Measurements from ENCODE around the gene SNTG2.

The SNTG2 gene

GRCh38 chr2:929011-929735 is 21.5 kb upstream of the SNTG2 start:
- Histone ChIP-seq H3K4me3 (ENCODE audit: low read length) (no peak overlapping the region), H3K9me3 (ENCODE audit: control insufficient read depth, low read depth, low read length) (no peaks in the 10 kb centered on the region), H3K4me1 (ENCODE audit: control insufficient read depth, low read depth, low read length) (peaks cover 24% of the 10 kb centered on the region), H3K27ac (ENCODE audit: low read length) (no peak overlapping the region), H3K36me3 (ENCODE audit: control insufficient read depth, low read depth, low read length) (no peaks in the 10 kb centered on the region), H3K9ac (ENCODE audit: low read length) (no peak overlapping the region), H3K27me3 (ENCODE audit: control insufficient read depth, insufficient read depth, low read length) (peaks cover 7% of the 10 kb centered on the region)

- Histone ChIP-seq H3K36me3 (ENCODE audit: control insufficient read depth, low read depth, low read length) (no peaks in the 10 kb centered on the region), H3K4me1 (ENCODE audit: control insufficient read depth, low read depth, low read length) (peaks cover 16% of the 10 kb centered on the region), H3K4me3 (ENCODE audit: low read length) (no peak overlapping the region), H3K9me3 (ENCODE audit: control insufficient read depth, low read depth, low read length) (no peaks in the 10 kb centered on the region), H3K27me3 (ENCODE audit: control insufficient read depth, insufficient read depth, low read length) (peaks cover 3% of the 10 kb centered on the region), H3K9ac (ENCODE audit: low read length) (no peak overlapping the region), H3K27ac (ENCODE audit: low read length) (no peak overlapping the region)
Measured at GRCh38 chr2:929925-930324, 20.7 kb upstream of the SNTG2 start.

GRCh38 chr2:930935-931334 is 19.7 kb upstream of the SNTG2 start:
- H3K9me3 ChIP-seq (ENCODE audit: control insufficient read depth, low read depth, low read length), result no peaks in the 10 kb centered on the region
- no peak overlapping the region for H3K9ac ChIP-seq (ENCODE audit: low read length)
- no peak overlapping the region for H3K27ac ChIP-seq (ENCODE audit: low read length)
- H3K4me3 ChIP-seq (ENCODE audit: low read length), result no peak overlapping the region
- peaks cover 3% of the 10 kb centered on the region for H3K27me3 ChIP-seq (ENCODE audit: control insufficient read depth, insufficient read depth, low read length)
- H3K36me3 ChIP-seq (ENCODE audit: control insufficient read depth, low read depth, low read length), result no peaks in the 10 kb centered on the region
- peaks cover 8% of the 10 kb centered on the region for H3K4me1 ChIP-seq (ENCODE audit: control insufficient read depth, low read depth, low read length)

- no peak overlapping the region for H3K4me3 ChIP-seq (ENCODE audit: low read length)
- H3K9me3 ChIP-seq (ENCODE audit: control insufficient read depth, low read depth, low read length), result no peaks in the 10 kb centered on the region
- peaks cover 8% of the 10 kb centered on the region for H3K4me1 ChIP-seq (ENCODE audit: control insufficient read depth, low read depth, low read length)
- H3K27ac ChIP-seq (ENCODE audit: low read length), result no peak overlapping the region
- H3K27me3 ChIP-seq (ENCODE audit: control insufficient read depth, insufficient read depth, low read length), result peaks cover 3% of the 10 kb centered on the region
- H3K36me3 ChIP-seq (ENCODE audit: control insufficient read depth, low read depth, low read length), result no peaks in the 10 kb centered on the region
- no peak overlapping the region for H3K9ac ChIP-seq (ENCODE audit: low read length)
Measured at GRCh38 chr2:932320-933115, 18.1 kb upstream of the SNTG2 start.

GRCh38 chr2:933734-934295 is 16.8 kb upstream of the SNTG2 start:
- Histone ChIP-seq H3K27ac (ENCODE audit: low read length) (no peak overlapping the region), H3K27me3 (ENCODE audit: control insufficient read depth, insufficient read depth, low read length) (peaks cover 3% of the 10 kb centered on the region), H3K36me3 (ENCODE audit: control insufficient read depth, low read depth, low read length) (no peaks in the 10 kb centered on the region), H3K9me3 (ENCODE audit: control insufficient read depth, low read depth, low read length) (no peaks in the 10 kb centered on the region), H3K9ac (ENCODE audit: low read length) (no peak overlapping the region), H3K4me3 (ENCODE audit: low read length) (no peak overlapping the region), H3K4me1 (ENCODE audit: control insufficient read depth, low read depth, low read length) (peaks cover 8% of the 10 kb centered on the region)

- Histone ChIP-seq H3K36me3 (ENCODE audit: control insufficient read depth, low read depth, low read length) (no peaks in the 10 kb centered on the region), H3K27me3 (ENCODE audit: control insufficient read depth, insufficient read depth, low read length) (no peaks in the 10 kb centered on the region), H3K9me3 (ENCODE audit: control insufficient read depth, low read depth, low read length) (no peaks in the 10 kb centered on the region), H3K27ac (ENCODE audit: low read length) (no peak overlapping the region), H3K4me1 (ENCODE audit: control insufficient read depth, low read depth, low read length) (peaks cover 6% of the 10 kb centered on the region), H3K9ac (ENCODE audit: low read length) (no peak overlapping the region), H3K4me3 (ENCODE audit: low read length) (no peak overlapping the region)
Measured at GRCh38 chr2:937530-937929, 13.1 kb upstream of the SNTG2 start.

- Histone ChIP-seq H3K4me1 (ENCODE audit: control insufficient read depth, low read depth, low read length) (no peaks in the 10 kb centered on the region), H3K36me3 (ENCODE audit: control insufficient read depth, low read depth, low read length) (no peaks in the 10 kb centered on the region), H3K27me3 (ENCODE audit: control insufficient read depth, insufficient read depth, low read length) (no peaks in the 10 kb centered on the region), H3K9ac (ENCODE audit: low read length) (no peak overlapping the region), H3K9me3 (ENCODE audit: control insufficient read depth, low read depth, low read length) (no peaks in the 10 kb centered on the region), H3K27ac (ENCODE audit: low read length) (no peak overlapping the region), H3K4me3 (ENCODE audit: low read length) (no peak overlapping the region)
Measured at GRCh38 chr2:938181-939005, 12.3 kb upstream of the SNTG2 start.

- Histone ChIP-seq H3K9me3 (ENCODE audit: control insufficient read depth, low read depth, low read length) (peaks cover 9% of the 10 kb centered on the region), H3K36me3 (ENCODE audit: control insufficient read depth, low read depth, low read length) (no peaks in the 10 kb centered on the region), H3K4me1 (ENCODE audit: control insufficient read depth, low read depth, low read length) (no peaks in the 10 kb centered on the region), H3K27me3 (ENCODE audit: control insufficient read depth, insufficient read depth, low read length) (no peaks in the 10 kb centered on the region), H3K9ac (ENCODE audit: low read length) (no peak overlapping the region), H3K27ac (ENCODE audit: low read length) (no peak overlapping the region), H3K4me3 (ENCODE audit: low read length) (no peak overlapping the region)
Measured at GRCh38 chr2:939936-940601, 10.6 kb upstream of the SNTG2 start.

GRCh38 chr2:941871-942270 is 8.8 kb upstream of the SNTG2 start:
- Histone ChIP-seq H3K27ac (ENCODE audit: low read length) (no peak overlapping the region), H3K9ac (ENCODE audit: low read length) (no peak overlapping the region), H3K36me3 (ENCODE audit: control insufficient read depth, low read depth, low read length) (no peaks in the 10 kb centered on the region), H3K9me3 (ENCODE audit: control insufficient read depth, low read depth, low read length) (peaks cover 9% of the 10 kb centered on the region), H3K27me3 (ENCODE audit: control insufficient read depth, insufficient read depth, low read length) (no peaks in the 10 kb centered on the region), H3K4me1 (ENCODE audit: control insufficient read depth, low read depth, low read length) (peaks cover 12% of the 10 kb centered on the region), H3K4me3 (ENCODE audit: low read length) (no peak overlapping the region)

GRCh38 chr2:942775-943460 is 7.7 kb upstream of the SNTG2 start:
- Histone ChIP-seq H3K4me3 (ENCODE audit: low read length) (no peak overlapping the region), H3K9me3 (ENCODE audit: control insufficient read depth, low read depth, low read length) (peaks cover 9% of the 10 kb centered on the region), H3K9ac (ENCODE audit: low read length) (no peak overlapping the region), H3K27ac (ENCODE audit: low read length) (no peak overlapping the region), H3K27me3 (ENCODE audit: control insufficient read depth, insufficient read depth, low read length) (no peaks in the 10 kb centered on the region), H3K4me1 (ENCODE audit: control insufficient read depth, low read depth, low read length) (peaks cover 12% of the 10 kb centered on the region), H3K36me3 (ENCODE audit: control insufficient read depth, low read depth, low read length) (no peaks in the 10 kb centered on the region)
